Liver (tissue), 3 donors: ENCODE data around the gene LRRC49.

Source experiments
- CTCF ChIP-seq: fragments of 150-350 bp; IDR thresholded peaks from 2 replicates; pipeline ENCODE4 v1.5.1; 2017; ENCODE audit warnings: improper control_type of control experiment, low read depth, low read length; ENCODE audit not compliant: missing input control
- JUND ChIP-seq, 2 donors: IDR thresholded peaks; 2 replicates each; pipeline ENCODE4 v1.6.1; 2016; ENCODE audit warnings: antibody characterized with exemption in 2 of 2
- RAD21 ChIP-seq, 2 donors: IDR thresholded peaks; 2 replicates each; pipeline ENCODE4 v1.6.1; 2016; ENCODE audit warnings: antibody characterized with exemption in 2 of 2, mild to moderate bottlenecking in 2 of 2
- TAF1 ChIP-seq: conservative IDR thresholded peaks from 2 replicates; pipeline ENCODE4 v1.6.1; 2016; ENCODE audit warnings: antibody characterized with exemption, mild to moderate bottlenecking
- ZBTB33 ChIP-seq: IDR thresholded peaks from 2 replicates; pipeline ENCODE4 v1.6.1; 2016; ENCODE audit warnings: antibody characterized with exemption
- TF ChIP-seq, protein P1 (sequence below): IDR thresholded peaks from 2 replicates; pipeline ENCODE4 v1.6.1; 2016; ENCODE audit warnings: antibody characterized with exemption
- donor health status: healthy.
- donor health status: healthy.

DNA sequence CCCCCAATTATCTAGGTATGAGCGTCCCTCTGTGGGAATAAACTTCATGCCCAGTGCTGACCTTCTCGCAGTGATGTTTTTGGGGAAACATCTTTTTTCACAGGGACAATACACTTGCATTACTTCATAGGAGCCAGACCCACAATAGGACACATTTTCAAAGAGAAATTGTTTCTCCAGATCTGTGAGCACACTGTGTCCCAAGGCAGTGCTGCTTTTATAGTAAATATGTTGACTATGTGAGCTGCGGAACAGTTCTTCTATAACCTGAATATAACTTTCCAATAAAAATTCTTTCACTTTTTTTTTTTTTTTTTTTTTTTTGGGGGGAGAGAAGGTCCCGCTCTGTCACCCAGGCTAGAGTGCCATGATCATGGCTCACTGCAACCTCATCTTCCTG is 205.3 kb downstream of the LRRC49 start:
- no peak for TF ChIP-seq CTCF
- TF ChIP-seq TAF1 = no peak
- TF ChIP-seq RAD21 (IDR thresholded peaks at IDR 0.05) = no peak
- no peak for TF ChIP-seq ZBTB33
- TF ChIP-seq, protein P1, sequence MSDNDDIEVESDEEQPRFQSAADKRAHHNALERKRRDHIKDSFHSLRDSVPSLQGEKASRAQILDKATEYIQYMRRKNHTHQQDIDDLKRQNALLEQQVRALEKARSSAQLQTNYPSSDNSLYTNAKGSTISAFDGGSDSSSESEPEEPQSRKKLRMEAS = no peak
- no peak for TF ChIP-seq JUND (IDR thresholded peaks at IDR 0.05)
